Body of pancreas (tissue), 4 donors: ENCODE measurements around the gene IPPK.

Experiments used
- CTCF ChIP-seq, 7 experiments: fragments of 450-650 bp in 4 of 7; fragments of 200-600 bp in 3 of 7; sonication (generic) in 3 of 7; IDR thresholded peaks; one replicate each; pipeline ENCODE4 v1.5.1; 2016 to 2019; ENCODE audit warnings: antibody characterized with exemption in 7 of 7
- POLR2A ChIP-seq, 3 donors: fragments of 450-650 bp; IDR thresholded peaks; one replicate each; pipeline ENCODE4 v1.6.1; 2016; ENCODE audit warnings: antibody characterized with exemption in 3 of 3, mild to moderate bottlenecking in 2 of 3

DNA sequence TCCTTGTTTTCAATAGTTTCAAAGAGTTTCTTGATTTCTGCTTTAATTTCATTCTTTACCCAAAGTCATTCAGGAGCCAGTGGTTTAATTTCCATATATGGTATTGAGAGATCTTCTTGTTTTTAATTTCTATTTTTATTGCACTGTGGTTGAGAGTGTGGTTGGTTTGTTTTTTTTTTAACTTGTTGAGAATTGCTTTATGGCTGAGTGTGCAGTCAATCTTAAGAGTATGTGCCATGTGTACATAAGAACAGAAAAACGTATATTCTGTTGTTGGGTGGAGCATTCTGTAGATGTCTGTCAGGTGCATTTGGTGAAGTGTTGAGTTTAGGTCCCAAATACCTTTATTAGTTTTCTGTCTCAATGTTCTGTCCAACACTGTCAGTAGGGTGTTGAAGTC, 26.7 kb upstream of the IPPK start:
- no peak for TF ChIP-seq CTCF (IDR thresholded peaks at IDR 0.05)
- no peak for TF ChIP-seq POLR2A (IDR thresholded peaks at IDR 0.05)
